ENCODE results near the gene MGMT.

Gene MGMT

GRCh38 chr10:129495256-129495655 is 28.2 kb downstream of the MGMT start:
- TF ChIP-seq, protein P1, sequence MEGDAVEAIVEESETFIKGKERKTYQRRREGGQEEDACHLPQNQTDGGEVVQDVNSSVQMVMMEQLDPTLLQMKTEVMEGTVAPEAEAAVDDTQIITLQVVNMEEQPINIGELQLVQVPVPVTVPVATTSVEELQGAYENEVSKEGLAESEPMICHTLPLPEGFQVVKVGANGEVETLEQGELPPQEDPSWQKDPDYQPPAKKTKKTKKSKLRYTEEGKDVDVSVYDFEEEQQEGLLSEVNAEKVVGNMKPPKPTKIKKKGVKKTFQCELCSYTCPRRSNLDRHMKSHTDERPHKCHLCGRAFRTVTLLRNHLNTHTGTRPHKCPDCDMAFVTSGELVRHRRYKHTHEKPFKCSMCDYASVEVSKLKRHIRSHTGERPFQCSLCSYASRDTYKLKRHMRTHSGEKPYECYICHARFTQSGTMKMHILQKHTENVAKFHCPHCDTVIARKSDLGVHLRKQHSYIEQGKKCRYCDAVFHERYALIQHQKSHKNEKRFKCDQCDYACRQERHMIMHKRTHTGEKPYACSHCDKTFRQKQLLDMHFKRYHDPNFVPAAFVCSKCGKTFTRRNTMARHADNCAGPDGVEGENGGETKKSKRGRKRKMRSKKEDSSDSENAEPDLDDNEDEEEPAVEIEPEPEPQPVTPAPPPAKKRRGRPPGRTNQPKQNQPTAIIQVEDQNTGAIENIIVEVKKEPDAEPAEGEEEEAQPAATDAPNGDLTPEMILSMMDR (IDR thresholded peaks at IDR 0.05; ENCODE audit: extremely low read depth, missing control alignments), result no peak

GRCh38 chr10:129495698-129496097 is 28.7 kb downstream of the MGMT start:
- TF ChIP-seq, protein P1 (IDR thresholded peaks at IDR 0.05; ENCODE audit: extremely low read depth, missing control alignments), result no peak
- DNase-seq (ENCODE audit: low spot score), result no peak

More at GRCh38 chr10:129495256-129495655, 28.2 kb downstream of the MGMT start:
- DNase-seq (ENCODE audit: low spot score), result no peak

- TF ChIP-seq, protein P1 (IDR thresholded peaks at IDR 0.05; ENCODE audit: extremely low read depth, missing control alignments), result no peak
- no peak for DNase-seq (ENCODE audit: low spot score)
Measured at GRCh38 chr10:129497013-129497412, 30.0 kb downstream of the MGMT start.

DNA sequence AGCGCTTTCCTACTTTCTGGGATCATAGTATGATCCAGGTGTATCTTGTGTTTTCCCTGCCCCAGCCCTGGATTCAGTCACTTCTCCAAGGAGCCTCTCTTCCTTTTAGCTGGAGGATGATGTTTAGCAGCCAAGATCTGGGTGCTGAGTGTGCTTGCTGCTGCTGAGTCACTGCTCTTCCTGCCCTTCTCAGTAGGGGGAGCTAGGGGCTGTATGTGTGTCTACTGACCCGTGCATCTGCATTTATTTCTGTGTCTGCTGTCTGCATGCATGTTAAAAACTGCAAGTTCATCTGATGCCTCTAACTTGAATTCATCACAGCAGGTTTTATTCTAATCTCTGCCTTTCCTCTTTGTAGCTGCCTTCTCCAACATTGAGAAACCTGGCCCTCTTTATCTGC is 31.6 kb downstream of the MGMT start:
- DNase-seq (ENCODE audit: low spot score), result no peak
- TF ChIP-seq, protein P1 (IDR thresholded peaks at IDR 0.05; ENCODE audit: extremely low read depth, missing control alignments), result no peak

DNA sequence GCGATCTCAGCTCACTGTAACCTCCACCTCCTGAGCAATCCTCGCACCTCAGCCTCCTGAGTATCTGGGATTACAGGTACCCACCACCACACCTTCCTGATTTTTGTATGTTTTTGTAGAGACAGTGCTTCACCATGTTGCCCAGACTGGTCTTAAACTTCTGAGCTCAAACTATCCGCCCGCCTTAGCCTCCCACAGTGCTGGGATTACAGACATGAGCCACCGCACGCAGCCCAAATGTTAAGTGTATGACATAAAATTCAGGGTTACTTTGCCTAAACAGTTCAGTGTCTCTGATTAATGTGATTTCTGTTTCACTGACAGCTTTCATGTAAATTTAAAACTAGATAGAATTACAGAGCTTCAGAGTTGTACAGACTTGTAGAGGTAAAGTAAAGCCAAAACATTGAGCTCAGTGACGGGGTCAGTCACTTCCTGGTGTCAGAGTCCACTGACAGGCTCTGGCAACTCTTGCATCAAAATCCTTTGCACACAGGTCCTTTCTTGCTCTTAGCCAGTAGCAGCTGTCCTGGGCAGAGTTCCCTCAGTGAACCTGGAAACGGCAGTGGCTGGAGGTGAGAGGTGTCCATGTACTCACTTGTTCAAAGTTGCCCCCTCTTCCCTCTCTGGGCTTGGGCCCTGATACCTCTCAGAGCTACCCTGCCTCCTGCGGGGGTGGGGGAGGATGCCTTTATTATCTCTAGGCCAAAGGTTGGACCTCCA is 33.7 kb downstream of the MGMT start:
- TF ChIP-seq, protein P1 (IDR thresholded peaks at IDR 0.05; ENCODE audit: extremely low read depth, missing control alignments), result no peak
- DNase-seq (ENCODE audit: low spot score), result no peak

DNA sequence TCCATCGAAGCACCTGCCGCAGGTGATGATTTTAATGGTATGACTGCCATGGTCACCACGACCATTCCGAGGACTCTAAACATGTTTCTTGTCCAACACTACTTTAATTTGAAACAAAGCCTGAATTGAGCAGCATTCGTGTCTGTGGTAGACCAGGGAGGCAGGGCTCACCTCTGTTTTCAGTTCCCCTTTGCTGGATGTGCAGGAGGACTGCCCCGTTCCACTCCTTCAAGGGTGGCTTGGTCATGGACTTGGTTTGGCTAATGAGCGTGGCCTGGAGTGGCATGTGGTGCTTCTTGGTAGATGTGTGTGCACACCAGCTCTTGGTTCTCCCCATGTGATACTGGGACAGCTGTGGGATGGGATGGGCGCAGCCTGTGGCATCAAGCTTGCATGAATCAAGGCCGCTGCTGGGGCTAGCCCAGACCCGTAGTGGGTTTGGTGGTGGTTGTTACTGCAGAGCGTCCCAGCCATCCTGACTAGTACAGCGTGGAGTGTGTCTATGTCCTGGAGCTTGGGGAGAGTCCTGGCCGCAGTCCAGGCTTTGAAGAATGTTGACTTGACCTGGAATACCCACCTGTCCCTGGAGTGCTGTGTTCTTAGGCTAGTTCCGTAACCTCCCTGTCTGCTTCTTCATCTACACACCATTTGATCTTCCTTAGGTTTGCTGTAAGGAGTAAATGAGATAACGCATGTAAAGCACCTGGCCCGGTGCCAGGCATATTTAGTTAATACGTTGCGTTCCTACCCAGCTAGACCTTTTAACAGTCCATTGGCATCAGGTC is 34.8 kb downstream of the MGMT start:
- DNase-seq (ENCODE audit: low spot score), result peak; percentile 55
- TF ChIP-seq, protein P1 (IDR thresholded peaks at IDR 0.05; ENCODE audit: extremely low read depth, missing control alignments), result no peak

DNA sequence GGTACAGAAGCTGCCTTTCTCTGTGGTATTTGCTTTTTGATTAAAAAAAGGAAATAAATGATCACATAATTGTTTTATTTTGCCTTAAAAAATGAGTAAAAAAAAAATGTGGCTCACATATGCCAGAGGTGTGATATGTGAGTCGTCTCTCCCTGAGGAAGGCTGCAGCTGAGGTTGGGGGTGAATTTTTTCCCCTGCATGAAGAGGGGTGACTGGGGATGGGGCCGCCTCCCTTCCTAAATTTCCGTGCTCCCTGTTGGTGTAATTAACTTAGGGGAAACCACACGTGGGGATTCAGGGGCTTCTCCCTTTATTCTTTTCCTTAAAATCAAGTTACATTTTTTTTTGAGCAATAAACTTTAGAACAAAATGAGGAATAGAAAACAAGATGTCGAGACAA is 35.4 kb downstream of the MGMT start:
- TF ChIP-seq, protein P1 (IDR thresholded peaks at IDR 0.05; ENCODE audit: extremely low read depth, missing control alignments), result no peak
- DNase-seq (ENCODE audit: low spot score), result no peak

Data from GM20000 (cell line).